GM12872 (cell line): Measurements from ENCODE around the gene TUT4.

Experiments
- CTCF ChIP-seq: IDR thresholded peaks from 3 replicates; pipeline ENCODE4 v1.5.1; 2011; ENCODE audit warnings: low read depth, mild to moderate bottlenecking, low read length, moderate library complexity; ENCODE audit not compliant: insufficient read depth

The TUT4 gene

GRCh38 chr1:52530563-52531144 is 22.2 kb downstream of the TUT4 start:
- no peak for TF ChIP-seq CTCF

- TF ChIP-seq CTCF = no peak
These were observed 29.5 kb downstream of the TUT4 start for GRCh38 chr1:52523376-52523775.

DNA sequence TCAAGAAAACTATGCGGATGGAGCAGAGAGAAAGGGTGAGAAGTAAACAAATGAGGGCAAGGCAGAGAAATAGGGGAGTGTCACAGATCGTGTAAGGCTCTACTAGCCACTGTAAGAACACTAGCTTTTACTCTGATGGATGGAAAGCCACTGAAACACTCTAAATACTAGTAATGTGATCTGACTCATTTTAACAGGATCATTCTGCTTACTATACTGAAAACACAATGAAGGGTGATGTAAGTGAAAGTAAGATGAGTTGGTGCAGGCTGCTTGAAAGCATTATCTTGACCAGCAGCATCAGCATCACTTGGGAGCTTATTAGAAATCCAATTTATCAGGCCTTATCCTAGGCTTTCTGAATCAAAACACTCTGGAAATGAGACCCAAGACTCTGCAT is 32.7 kb downstream of the TUT4 start:
- no peak for TF ChIP-seq CTCF

GRCh38 chr1:52518962-52519361 is 33.9 kb downstream of the TUT4 start:
- no peak for TF ChIP-seq CTCF

DNA sequence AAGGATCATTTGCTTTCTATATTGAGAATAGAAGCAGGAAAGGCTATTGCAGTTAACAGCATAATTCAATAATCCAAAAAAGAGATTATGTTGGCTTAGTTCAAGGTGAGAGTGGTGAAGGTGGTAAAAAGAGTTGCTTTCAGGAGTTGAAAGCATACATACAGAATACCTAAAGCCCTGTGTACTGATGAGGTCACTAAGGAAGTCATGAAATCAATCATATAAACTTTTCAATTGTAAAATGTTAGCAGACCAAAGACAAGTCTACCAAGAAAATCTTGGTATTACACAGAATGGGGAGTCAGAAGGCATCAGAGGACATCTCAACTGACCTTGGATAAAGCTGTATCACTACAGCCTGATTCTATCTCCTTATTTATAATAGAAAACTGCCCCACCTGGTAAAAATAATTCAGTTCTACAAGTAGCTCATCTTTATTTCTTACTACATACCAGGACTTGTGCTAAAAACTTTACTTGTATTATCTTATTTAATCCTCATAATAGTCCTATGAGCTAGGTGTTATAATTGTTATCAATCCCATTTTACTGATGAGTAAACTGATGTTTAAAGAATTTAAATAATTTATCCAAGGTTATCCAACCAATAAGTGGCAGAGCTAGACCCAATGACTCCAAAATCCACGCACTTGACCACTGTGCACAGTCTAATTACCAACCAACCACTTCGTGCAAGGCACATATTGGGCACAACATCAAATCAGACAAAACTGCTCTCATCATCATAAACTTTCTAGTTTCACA is 40.9 kb downstream of the TUT4 start:
- TF ChIP-seq CTCF = no peak

GRCh38 chr1:52511439-52511838 is 41.5 kb downstream of the TUT4 start:
- TF ChIP-seq CTCF = no peak

DNA sequence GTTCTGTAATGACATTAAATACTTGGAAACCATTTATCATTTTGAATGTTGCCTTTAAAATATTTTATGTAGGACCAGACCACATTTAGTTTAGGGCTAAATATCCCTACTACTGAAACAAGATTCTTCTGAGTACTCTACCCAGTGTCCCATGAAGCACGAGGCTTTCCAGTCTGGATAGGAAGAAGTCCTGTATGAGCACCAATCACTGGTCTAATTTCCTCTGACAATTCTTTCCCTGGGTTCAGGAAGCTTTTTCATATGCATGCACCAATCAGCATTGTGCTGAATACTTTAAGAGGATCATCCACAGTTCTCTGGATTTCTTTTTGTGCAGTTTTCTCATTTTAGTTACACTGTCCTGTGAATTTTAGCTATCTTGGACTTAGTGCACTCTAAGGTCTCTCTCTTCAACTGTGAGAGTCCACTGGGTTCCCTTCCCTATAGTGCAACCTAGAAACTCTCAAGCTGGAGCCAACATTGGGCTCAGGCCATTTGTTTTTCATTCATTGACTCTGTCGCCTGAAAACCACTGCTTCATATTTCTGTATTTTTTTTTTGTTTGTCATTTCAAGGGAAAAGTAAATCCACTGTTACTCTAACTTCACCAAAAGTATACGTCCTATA is 45.9 kb downstream of the TUT4 start:
- TF ChIP-seq CTCF = no peak
